B cell (primary cell): ENCODE measurements around the gene SLC29A3. TPM values are rescaled to one million over a fixed set of nuclear protein-coding genes. Genes with fewer than 3 reads are reported as not detected.

Experiments
- ATAC-seq: fragments of 200-7000 bp; cut with Tn5 transposase; one replicate; pipeline ENCODE4 v1.10.0; 2021; ENCODE audit warnings: low read depth, mild to moderate bottlenecking, moderate number of reproducible peaks, moderate library complexity
- CTCF ChIA-PET: fragments of 350-600 bp; sonication (Branson Sonifier 250); formaldehyde crosslinking; loops from one replicate; lab custom pipeline; 2021; ENCODE audit warnings: antibody characterized with exemption, inconsistent platforms; lab: Charles Lee
- POLR2A ChIA-PET: fragments of 350-600 bp; sonication (Branson Sonifier 250); formaldehyde crosslinking; loops from one replicate; lab custom pipeline; 2021; ENCODE audit warnings: antibody characterized with exemption; lab: Charles Lee
- DNase-seq: peaks from one replicate; pipeline ENCODE4 v3.0.0; 2013
- H2AFZ ChIP-seq: 2 replicates; pipeline ENCODE4 v1.6.1; 2012; ENCODE audit warnings: mild to moderate bottlenecking, low read depth, low read length; ENCODE audit not compliant: insufficient read depth, poor library complexity, severe bottlenecking
- H3K27ac ChIP-seq, 2 donors: 1 replicate in 1 of 2; 2 replicates in 1 of 2; pipeline ENCODE4 v1.5.1; 2012 to 2013; ENCODE audit warnings: low read length in 2 of 2, mild to moderate bottlenecking in 2 of 2, moderate library complexity in 1 of 2
- H3K27me3 ChIP-seq, 4 experiments: fragments of 200-600 bp in 1 of 4; sonication (generic) in 1 of 4; replicated peaks in 1 of 4; 1 replicate in 2 of 4; 2 replicates in 2 of 4; pipeline versions ENCODE4 v1.6.1 to v1.7.0; 2013 to 2016; ENCODE audit warnings: low read length in 3 of 4, mild to moderate bottlenecking in 2 of 4, mixed read lengths in 1 of 4, moderate library complexity in 1 of 4; ENCODE audit not compliant: insufficient read depth in 4 of 4, control insufficient read depth in 3 of 4; ENCODE audit errors: control extremely low read depth in 1 of 4
- H3K36me3 ChIP-seq, 2 experiments: replicated peaks in 1 of 2; 1 replicate in 1 of 2; 2 replicates in 1 of 2; pipeline versions ENCODE4 v1.6.1 to v1.7.1; 2013; ENCODE audit warnings: low read length in 1 of 2; ENCODE audit not compliant: insufficient read depth in 2 of 2, control insufficient read depth in 1 of 2; ENCODE audit errors: control extremely low read depth in 1 of 2, extremely low read depth in 1 of 2
- H3K4me1 ChIP-seq, 2 donors: fragments of 200-600 bp in 1 of 2; sonication (generic) in 1 of 2; 1 replicate in 1 of 2; 2 replicates in 1 of 2; pipeline versions ENCODE4 v1.5.1 to v1.6.1; 2013 to 2017; ENCODE audit warnings: low read length in 2 of 2; ENCODE audit not compliant: control insufficient read depth in 2 of 2, insufficient read depth in 2 of 2
- H3K4me2 ChIP-seq: replicated peaks from 2 replicates; pipeline ENCODE3; 2012; ENCODE audit warnings: mild to moderate bottlenecking, low read depth, low read length; ENCODE audit not compliant: poor library complexity, severe bottlenecking
- H3K4me3 ChIP-seq, 5 experiments: fragments of 200-600 bp in 1 of 5; sonication (generic) in 1 of 5; 1 replicate in 3 of 5; 2 replicates in 2 of 5; pipeline versions ENCODE4 v1.5.1 to v1.7.0; 2011 to 2016; ENCODE audit warnings: low read length in 4 of 5, mild to moderate bottlenecking in 4 of 5, low read depth in 2 of 5, control low read depth in 1 of 5, moderate library complexity in 1 of 5; ENCODE audit not compliant: insufficient read depth in 1 of 5; ENCODE audit errors: control extremely low read depth in 1 of 5, extremely low read depth in 1 of 5
- H3K79me2 ChIP-seq: fragments of 200-600 bp; sonication (generic); one replicate; pipeline ENCODE4 v1.6.0; 2016; ENCODE audit warnings: low read length; ENCODE audit not compliant: control insufficient read depth, insufficient read depth
- H3K9ac ChIP-seq: fragments of 200-600 bp; sonication (generic); 2 replicates; pipeline ENCODE4 v1.6.1; 2017; ENCODE audit warnings: mild to moderate bottlenecking, low read length, moderate library complexity
- H3K9me3 ChIP-seq, 3 donors: one replicate each; pipeline versions ENCODE4 v1.6.1 to v1.7.1; 2013; ENCODE audit warnings: low read length in 2 of 3; ENCODE audit not compliant: control insufficient read depth in 2 of 3, insufficient read depth in 1 of 3; ENCODE audit errors: control extremely low read depth in 1 of 3
- H4K20me1 ChIP-seq: 2 replicates; pipeline ENCODE4 v1.6.0; 2012; ENCODE audit warnings: mild to moderate bottlenecking, low read length; ENCODE audit not compliant: insufficient read depth, control insufficient read depth, poor library complexity, severe bottlenecking
- H3K27ac Mint-ChIP-seq: one replicate; pipeline ENCODE4 v1.8.0; 2021; ENCODE audit warnings: mixed read lengths
- H3K27me3 Mint-ChIP-seq: one replicate; pipeline ENCODE4 v1.8.0; 2021; ENCODE audit warnings: mixed read lengths
- H3K4me1 Mint-ChIP-seq: one replicate; pipeline ENCODE4 v1.8.0; 2021; ENCODE audit warnings: mixed read lengths
- H3K4me3 Mint-ChIP-seq: one replicate; pipeline ENCODE4 v1.8.0; 2021; ENCODE audit warnings: mixed read lengths
- H3K9me3 Mint-ChIP-seq: one replicate; pipeline ENCODE4 v1.8.0; 2022; ENCODE audit warnings: mixed read lengths; ENCODE audit not compliant: insufficient read depth
- CTCF ChIP-seq: fragments of 200-600 bp; IDR thresholded peaks from one replicate; pipeline ENCODE4 v1.8.0; 2022; ENCODE audit warnings: antibody characterized with exemption, mild to moderate bottlenecking
- EZH2 ChIP-seq: IDR thresholded peaks from 2 replicates; pipeline ENCODE4 v1.6.1; 2012; ENCODE audit warnings: borderline replicate concordance, low read depth, mild to moderate bottlenecking, moderate library complexity, low read length; ENCODE audit not compliant: insufficient read depth, poor library complexity, severe bottlenecking
- WGBS: methylation state at CpG from one replicate; pipeline ENCODE4 v1.1.5; 2013; ENCODE audit warnings: missing lambda C conversion rate; ENCODE audit not compliant: insufficient coverage; 5-methylcytosine and 5-hydroxymethylcytosine counted together
- intact Hi-C: fragments of 100-400 bp; cut with micrococcal nuclease; formaldehyde crosslinking; loops from one replicate; pipeline ENCODE4 v1.10.0; 2022
- polyA plus RNA-seq: library from polyadenylated mRNA; depleted of rRNA; stranded (reverse); fragments of >200 nt; gene quantifications from 2 replicates; pipeline ENCODE4 v1.2.3, GENCODE V29; 2012
- total RNA-seq, 2 donors: library from RNA; stranded (reverse); fragments of 120-200 nt in 1 of 2; gene quantifications; 1 replicate in 1 of 2; 2 replicates in 1 of 2; pipeline versions ENCODE4 v1.2.3 to v1.2.4, GENCODE V29; 2013 to 2022

The SLC29A3 gene
- total and polyA plus RNA-seq, 2 donors (not counting 1 experiment from before 2014, with no cell fraction given), result 4.5 to 8.2 TPM

DNA sequence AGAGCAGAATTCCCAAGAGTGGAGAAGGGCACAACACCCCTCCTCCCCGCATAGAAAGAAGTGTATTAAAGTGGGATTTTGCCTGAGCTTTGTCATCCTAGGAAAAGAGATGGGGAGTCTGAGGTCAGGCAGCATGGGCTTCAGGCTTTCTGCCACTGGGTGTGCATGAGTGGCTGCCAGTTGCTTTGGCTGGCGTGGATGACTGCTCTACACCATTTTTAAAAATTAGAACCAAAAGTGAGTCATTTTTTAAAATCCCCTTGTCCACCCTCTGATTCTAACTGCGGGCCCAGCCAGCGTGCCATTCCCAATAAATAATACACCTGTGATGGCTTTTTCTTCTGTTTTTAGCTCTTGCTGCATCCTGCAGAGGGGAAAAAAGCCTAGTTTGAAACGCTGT is 13.4 kb downstream of the SLC29A3 start:
- peaks cover 8% of the 10 kb centered on the region for H4K20me1 ChIP-seq
- H3K27ac ChIP-seq, result no peak overlapping the region
- no peaks in the 10 kb centered on the region for H3K27me3 Mint-ChIP-seq
- POLR2A ChIA-PET, result no interaction called here
- no peak overlapping the region for H2AFZ ChIP-seq
- H3K9ac ChIP-seq, result no peak overlapping the region
- CTCF ChIA-PET, result interaction anchor here (1.1 to 9.8 kb wide), 3 partner anchors 18 to 126 kb away, joined by 3 to 40 read pairs (median 6); no protein-coding TSS in a partner anchor
- no peak overlapping the region for H3K4me3 ChIP-seq
- no peak overlapping the region for H3K4me2 ChIP-seq
- intact Hi-C loops, result no loop called here
- no peaks in the 10 kb centered on the region for H3K9me3 ChIP-seq
- H3K27me3 ChIP-seq, result no peaks in the 10 kb centered on the region
- no peaks in the 10 kb centered on the region for H3K9me3 Mint-ChIP-seq
- DNase-seq, result no peak
- peaks cover 21% of the 10 kb centered on the region for H3K4me1 Mint-ChIP-seq
- H3K79me2 ChIP-seq, result peaks cover 5% of the 10 kb centered on the region
- TF ChIP-seq CTCF (no peak), EZH2 (no peak)
- H3K27ac Mint-ChIP-seq, result no peak overlapping the region
- WGBS, result 100% methylated on average over 4 of the region's 5 CpGs
- H3K4me1 ChIP-seq, result peaks cover 14 to 17% of the 10 kb centered on the region in 2 donors
- no peak for ATAC-seq
- no peak overlapping the region for H3K4me3 Mint-ChIP-seq
- H3K36me3 ChIP-seq, result peaks cover 0 to 11% of the 10 kb centered on the region in 2 experiments

DNA sequence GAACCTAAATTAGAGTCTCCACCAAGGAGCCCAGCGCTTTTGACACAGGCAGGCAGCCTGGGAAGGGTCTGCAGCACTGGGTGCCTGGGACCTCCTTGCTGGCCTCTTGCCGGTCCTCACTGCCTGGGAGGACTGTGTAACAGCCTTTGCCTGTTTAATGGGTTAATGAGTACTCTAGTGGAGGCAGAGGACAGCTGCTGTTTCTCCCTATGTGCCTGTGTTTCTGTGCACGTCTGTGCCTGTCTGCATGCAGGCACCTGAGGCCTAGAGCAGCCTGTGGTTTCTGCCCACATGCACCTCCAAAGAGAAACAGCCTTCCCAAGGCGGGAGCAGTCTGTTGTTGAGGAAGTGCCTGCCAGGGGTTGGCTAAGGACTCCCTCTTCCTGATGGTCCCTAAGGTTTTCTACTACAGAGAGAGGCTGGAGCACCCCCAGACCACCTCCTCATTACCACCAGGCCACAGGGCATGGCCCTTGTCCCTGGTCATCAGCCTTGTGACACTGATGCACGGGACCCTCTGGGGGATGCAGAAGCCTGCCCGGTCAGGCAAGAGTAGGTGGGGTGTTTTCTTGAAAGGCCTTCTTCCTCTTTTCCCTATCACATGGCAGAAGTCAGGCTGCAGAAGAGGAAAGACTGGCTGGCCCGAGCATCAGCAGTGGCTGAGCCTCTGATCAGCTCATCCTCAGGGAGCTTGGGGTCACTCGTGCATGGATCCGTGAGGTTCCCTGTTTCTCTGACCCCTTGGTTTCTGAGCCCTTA is 14.2 kb downstream of the SLC29A3 start:
- no peak for TF ChIP-seq CTCF
- no peak for TF ChIP-seq EZH2
- intact Hi-C loops, result no loop called here
- peak overlapping the region; percentile 47 for H3K4me2 ChIP-seq
- H3K36me3 ChIP-seq, result peaks cover 0 to 11% of the 10 kb centered on the region in 2 experiments
- ATAC-seq (peak; percentile 54), DNase-seq (peak; percentile 53)
- Mint-ChIP-seq H3K27me3 (no peaks in the 10 kb centered on the region), H3K4me1 (peaks cover 21% of the 10 kb centered on the region), H3K27ac (peak overlapping the region; percentile 65), H3K4me3 (peak overlapping the region; percentile 26), H3K9me3 (no peaks in the 10 kb centered on the region)
- POLR2A ChIA-PET, result no interaction called here
- H3K4me3 ChIP-seq, result no peak overlapping the region
- CTCF ChIA-PET, result interaction anchor here (1.1 to 9.8 kb wide), 3 partner anchors 19 to 125 kb away, joined by 3 to 40 read pairs (median 6); no protein-coding TSS in a partner anchor
- H4K20me1 ChIP-seq, result peaks cover 8% of the 10 kb centered on the region
- no peak overlapping the region for H3K9ac ChIP-seq
- no peaks in the 10 kb centered on the region for H3K9me3 ChIP-seq
- WGBS, result 49% methylated on average over 6 of the region's 9 CpGs
- H3K27me3 ChIP-seq, result no peaks in the 10 kb centered on the region
- H2AFZ ChIP-seq, result no peak overlapping the region
- peaks cover 5% of the 10 kb centered on the region for H3K79me2 ChIP-seq
- H3K4me1 ChIP-seq, result peaks cover 14 to 17% of the 10 kb centered on the region in 2 donors
- peak overlapping the region in 1 of 2 donors; percentile 39 for H3K27ac ChIP-seq
